GM21825 (cell line): ENCODE data around the gene MAGOH.
"Not testable (repeated sequence)": the region's sequence is repeated elsewhere in the genome, so short reads cannot be mapped to it uniquely, and the experiment has no call there.

Experiments
- ATAC-seq: cut with Tn5 transposase; IDR thresholded peaks from one replicate; pipeline ENCODE4 v1.9.1; 2021; ENCODE audit warnings: mild to moderate bottlenecking, moderate library complexity; ENCODE audit not compliant: unreplicated experiment

The MAGOH gene

DNA sequence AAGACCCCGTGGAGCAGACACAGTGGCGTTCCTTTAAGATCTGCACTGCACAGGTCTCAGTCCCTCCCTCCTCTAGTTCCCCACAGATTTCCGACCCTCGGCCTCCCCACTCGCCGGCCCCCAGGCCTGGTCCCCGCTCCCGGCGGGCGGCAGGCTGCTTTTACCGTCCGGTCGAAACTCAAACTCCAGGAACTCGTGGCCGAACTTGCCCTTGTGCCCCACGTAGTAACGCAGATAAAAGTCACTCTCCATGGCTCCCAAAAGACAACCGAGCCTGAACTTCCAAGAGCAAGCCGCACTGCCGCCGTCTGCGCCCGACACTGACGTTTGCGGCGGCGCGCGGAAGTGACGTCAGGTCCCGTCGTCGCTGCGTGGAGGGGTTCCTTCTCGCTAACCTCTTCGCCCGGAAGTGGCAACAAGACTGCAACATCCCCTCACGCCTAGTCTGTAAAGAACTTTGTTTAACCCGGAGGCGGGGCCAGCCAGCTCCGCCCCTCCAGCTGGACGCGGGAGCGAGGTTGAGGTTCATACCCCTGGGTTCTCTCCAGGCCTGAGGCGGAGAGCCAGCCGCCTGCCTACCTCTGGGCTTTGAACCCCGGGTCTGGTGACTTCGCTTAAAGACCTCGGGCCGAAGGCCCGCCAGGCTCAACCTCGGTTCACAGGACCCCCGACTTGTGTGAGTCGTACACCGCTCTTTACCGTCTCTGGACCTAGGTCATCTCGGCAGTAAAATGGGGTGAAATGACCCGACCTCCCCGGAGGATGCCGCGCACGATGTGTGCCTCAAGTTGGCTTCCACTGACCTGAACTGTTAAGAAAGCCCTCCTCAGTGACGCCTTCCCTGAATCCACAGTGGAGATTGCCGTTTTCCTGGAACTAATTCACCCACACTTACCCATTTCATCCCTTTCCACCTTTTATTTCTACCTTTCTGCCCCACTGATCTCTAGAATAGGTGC is at the start of gene MAGOH:
TSS of gene MAGOH (minus strand) at position 322 of the 959 bp plus-strand sequence. CDS start at position 252, 70 bp downstream.
- ATAC-seq = peak; percentile 97

DNA sequence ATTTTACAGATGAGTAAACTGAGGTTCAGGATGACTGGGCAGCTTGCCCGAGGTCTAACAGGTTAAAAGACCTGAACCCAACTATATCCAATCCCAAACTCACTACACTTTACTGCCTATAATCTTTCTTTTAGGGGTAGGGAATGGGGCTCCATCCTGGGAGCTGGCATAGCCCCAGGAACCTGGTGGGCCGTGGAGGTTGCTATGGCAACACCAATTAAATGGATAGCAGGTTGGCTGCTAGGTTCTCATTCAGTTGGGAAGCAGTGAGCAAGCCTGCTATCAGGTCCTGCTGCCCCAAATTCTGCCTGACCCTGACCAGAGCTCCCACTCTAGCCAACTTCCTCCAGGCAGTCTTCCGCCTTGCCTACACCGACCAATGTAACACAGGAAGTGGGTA is 48.6 kb upstream of the MAGOH start:
- no peak for ATAC-seq

DNA sequence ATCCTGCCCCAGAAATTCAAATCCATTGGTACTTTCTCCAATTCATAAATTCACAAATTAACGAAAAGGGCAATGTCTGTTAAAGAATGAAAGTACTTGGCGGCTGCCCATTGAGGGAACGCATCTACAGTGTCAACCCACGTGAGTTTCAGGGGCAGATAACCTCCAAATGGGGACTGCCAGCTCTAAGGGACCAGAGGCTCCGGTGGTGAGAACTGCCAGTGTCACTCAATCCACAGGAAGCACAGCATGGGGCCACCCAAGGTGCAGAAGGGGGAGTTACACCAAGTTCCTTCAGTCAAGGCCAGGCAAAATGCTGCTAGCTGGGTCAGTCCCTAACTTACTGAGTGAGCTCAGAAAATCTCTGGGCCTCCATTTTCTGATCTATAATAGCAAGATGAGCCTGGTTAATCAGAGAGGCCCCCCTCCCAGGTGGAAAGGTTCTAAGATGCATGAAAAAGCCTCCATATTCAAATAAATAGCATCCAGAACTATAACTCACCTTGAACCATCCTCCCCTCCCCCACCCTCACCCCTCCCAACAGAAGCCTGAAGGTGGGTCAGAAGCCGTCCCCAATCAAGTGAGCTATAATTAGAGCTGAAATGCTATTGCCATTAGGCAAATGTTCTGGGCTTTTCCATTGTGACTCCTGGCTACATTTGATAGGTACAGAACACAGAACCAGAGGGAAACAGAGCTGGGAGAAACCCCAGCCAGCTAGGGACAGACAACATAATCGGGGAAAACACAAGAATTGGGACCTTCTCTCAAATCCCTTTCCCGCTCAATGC is 47.8 kb upstream of the MAGOH start:
- no peak for ATAC-seq

GRCh38 chr1:53285546-53285945 is 47.2 kb upstream of the MAGOH start:
- no peak for ATAC-seq

- no peak for ATAC-seq
Measured at GRCh38 chr1:53284224-53285020, 46.1 kb upstream of the MAGOH start.

GRCh38 chr1:53283156-53283555 is 44.8 kb upstream of the MAGOH start:
- not testable (repeated sequence) for ATAC-seq

DNA sequence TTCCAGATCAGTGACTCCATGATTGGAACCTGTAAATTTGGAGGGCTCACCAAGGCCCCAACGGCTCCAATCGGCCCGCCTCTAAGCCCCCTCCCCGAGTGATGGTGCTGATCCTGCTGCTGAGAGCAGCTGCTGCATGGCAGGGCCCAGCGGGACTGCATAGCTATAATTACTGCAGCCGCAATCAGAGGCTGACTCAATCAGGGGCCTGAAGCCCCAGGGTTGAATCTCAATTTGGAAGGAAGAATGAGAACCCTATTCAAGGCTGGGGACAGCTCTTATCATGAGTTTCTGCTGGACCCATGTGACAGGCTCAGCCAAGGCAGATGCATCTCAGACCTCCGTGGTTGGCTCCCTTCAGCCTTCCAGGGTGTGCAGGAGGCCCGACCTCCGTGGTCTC is 42.8 kb upstream of the MAGOH start:
- no peak for ATAC-seq

- ATAC-seq = no peak
Measured at GRCh38 chr1:53280496-53280895, 42.2 kb upstream of the MAGOH start.

DNA sequence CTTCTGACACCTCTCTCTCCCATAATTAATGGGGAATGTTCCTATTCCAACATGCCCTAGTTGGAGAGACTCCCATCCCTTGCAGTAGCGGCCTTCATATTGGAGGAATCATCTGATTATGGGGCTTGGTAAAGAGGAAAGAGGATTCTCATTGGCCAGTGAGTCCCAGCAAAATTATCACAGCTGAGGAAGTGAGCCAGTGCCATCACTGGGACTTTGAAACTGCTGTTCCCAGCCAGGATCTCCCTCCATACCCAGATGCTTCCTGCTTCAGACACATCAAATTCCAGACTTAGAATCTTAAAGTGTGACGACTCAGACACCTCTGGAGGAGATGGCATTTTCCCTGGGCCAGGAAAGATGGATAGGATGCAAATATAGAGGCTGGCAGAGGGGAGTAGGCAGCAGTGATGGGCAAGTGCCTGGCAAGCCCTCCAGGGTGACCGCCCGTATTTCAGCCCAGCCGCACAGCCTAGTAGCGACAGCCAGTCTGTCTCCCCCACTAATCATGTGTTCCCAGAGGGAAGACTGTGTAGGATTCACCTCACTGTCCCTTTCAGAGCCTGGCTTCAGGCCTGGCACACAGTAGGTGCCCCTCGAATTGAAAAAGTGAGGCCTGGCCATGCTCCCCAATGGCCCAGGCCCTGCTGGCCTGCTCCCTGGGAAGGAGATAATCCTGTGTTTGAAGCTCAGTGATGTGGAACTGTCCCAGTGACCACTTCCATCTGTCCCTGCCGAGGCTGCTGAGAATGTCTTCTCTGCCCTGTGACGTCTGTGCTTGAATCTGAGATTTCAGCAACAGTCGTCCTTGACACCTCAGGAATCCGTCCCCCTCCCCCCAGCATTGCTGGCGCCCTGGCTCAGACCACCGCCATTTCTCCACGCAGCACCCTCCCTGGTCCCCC is 41.2 kb upstream of the MAGOH start:
- no peak for ATAC-seq

DNA sequence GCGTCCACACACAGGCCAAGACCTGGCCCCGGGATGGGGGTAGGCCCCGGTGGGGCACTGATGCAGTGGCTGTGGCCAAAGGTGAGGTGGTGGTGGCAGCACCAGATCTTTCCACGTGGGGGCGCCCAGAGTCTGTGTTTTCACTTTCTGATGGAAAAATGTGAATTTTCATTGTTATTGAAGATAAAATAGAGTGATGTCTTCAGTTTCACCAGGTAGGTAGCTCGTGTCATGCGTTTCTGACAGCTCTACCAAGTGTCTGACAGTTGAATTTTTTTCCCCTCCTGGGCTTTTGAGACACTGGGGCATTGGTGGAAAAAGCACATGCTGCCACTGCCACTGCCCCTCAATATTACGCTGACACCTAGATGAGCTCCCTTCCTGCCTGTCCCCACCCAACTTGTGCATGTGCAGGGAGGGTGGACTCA is 40.0 kb upstream of the MAGOH start:
- ATAC-seq = no peak

GRCh38 chr1:53277326-53277725 is 39.0 kb upstream of the MAGOH start:
- no peak for ATAC-seq

DNA sequence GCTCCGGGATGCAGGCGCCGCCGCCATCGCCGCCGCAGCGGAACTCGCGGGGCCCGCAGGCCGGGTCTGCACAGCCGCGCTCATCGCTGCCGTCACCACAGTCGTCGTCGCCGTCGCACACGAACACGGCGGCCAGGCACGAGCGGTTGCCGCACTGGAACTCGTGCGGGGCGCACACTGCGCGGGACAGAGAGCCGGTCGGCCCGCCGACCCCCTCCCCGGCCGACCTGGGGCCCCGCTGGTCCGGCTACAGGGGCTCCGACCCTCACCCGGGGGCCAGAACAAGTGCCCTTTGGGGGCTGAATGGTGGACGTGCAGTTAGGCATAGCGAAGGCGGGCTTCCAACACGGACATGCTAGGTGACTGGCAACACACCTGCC is 38.6 kb upstream of the MAGOH start:
- ATAC-seq = no peak

DNA sequence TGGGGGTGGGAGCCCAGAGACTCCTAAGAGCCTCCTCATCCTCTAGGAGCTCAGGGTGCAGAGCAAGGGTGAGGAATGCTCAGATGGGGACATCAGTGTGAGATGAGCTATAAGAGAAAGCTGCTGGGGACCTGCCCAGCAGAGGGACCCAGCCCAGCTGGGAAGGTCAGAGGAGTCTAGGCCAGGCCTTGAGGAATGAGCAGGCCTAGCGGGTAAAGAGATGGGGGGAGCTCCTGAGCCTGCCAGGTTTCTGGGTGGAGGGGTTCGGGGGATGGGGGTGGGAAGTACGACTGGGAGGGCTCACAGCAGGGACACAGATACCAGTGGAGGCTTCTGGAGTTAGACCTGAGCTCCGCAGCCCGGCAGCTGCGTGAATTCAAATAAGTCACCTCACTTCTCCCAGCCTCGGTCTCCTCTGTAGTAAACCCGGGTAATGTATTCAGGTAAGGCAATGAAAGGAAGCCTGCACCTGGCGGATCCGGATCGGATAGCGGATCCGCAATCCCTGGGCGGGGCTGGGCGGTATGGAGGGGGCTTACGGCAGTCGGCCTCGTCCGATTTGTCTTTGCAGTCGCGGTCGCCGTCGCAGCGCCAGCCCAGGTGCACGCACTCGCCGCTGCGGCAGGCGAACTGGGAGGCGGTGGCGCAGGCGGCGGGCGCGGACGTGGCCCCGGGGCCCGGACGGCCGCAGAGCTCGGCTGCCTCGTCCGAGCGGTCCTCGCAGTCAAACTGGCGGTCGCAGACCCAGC is 38.0 kb upstream of the MAGOH start:
- no peak for ATAC-seq

GRCh38 chr1:53275566-53275965 is 37.2 kb upstream of the MAGOH start:
- ATAC-seq = no peak

GRCh38 chr1:53274541-53275185 is 36.3 kb upstream of the MAGOH start:
- no peak for ATAC-seq

GRCh38 chr1:53274026-53274425 is 35.7 kb upstream of the MAGOH start:
- no peak for ATAC-seq

GRCh38 chr1:53273526-53273925 is 35.2 kb upstream of the MAGOH start:
- ATAC-seq = no peak

DNA sequence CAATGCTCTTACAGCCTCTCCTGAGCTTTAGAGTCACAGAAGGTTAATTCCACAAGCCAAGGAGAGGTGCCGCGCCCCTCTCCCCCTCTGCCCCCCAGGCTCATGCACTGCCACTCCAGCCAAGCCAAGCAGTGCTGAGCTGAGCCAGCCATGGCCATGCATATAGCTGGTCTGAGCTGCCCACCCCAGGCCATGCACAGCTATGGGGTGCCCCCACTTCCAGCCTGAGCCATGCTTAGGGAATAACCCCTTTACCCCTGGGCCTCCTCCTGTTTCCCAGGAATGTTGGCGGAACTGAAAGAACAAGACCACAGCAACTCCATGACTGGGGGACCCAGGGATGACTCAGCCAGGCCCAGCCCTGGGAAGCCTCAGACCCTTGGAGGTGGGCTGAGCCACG is 34.0 kb upstream of the MAGOH start:
- ATAC-seq = no peak
